Measurements from ENCODE around the gene ABLIM2. TPM values are rescaled to one million over a fixed set of nuclear protein-coding genes. Genes with fewer than 3 reads are reported as not detected.

Gene ABLIM2
- total and polyA plus RNA-seq, 2 donors (not counting 1 experiment from before 2014, with no cell fraction given) = 3.3 to 79.0 TPM

DNA sequence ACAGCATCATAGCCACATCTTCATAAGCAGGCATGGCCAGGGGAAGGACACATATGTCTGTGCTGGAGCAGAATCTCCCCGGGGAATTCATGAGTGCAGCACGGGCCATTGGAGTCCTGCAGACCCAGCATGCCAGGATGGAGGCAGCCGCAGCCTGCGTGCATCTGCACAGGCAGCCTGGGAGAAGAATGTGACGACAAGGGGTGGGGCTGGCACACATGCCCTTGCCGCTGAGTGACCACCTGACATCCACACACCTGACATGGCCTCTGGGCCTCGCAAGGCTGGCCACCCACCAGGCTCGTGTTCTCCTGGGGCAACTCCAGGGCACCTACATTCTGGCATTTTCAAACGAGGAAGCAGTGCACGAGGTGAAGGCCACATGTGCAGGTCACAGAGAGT lies 152.8 kb downstream of the ABLIM2 start:
- no peaks in the 10 kb centered on the region for H3K36me3 ChIP-seq (replicated peaks in 1 of 2; ENCODE audit: control extremely low read depth in 1 of 2, control insufficient read depth in 1 of 2, extremely low read depth in 1 of 2, insufficient read depth in 2 of 2, low read length in 1 of 2)
- CTCF ChIA-PET = no interaction called here
- H3K4me3 Mint-ChIP-seq = no peak overlapping the region
- H3K4me1 Mint-ChIP-seq = no peaks in the 10 kb centered on the region
- POLR2A ChIA-PET = no interaction called here
- 69% methylated on average over 10 of the region's 10 CpGs for WGBS (ENCODE audit: insufficient coverage)
- no peak overlapping the region for H3K4me2 ChIP-seq (replicated peaks; ENCODE audit: low read depth, low read length, poor library complexity, severe bottlenecking)
- H3K9me3 Mint-ChIP-seq (ENCODE audit: insufficient read depth) = no peaks in the 10 kb centered on the region
- TF ChIP-seq, protein P1, sequence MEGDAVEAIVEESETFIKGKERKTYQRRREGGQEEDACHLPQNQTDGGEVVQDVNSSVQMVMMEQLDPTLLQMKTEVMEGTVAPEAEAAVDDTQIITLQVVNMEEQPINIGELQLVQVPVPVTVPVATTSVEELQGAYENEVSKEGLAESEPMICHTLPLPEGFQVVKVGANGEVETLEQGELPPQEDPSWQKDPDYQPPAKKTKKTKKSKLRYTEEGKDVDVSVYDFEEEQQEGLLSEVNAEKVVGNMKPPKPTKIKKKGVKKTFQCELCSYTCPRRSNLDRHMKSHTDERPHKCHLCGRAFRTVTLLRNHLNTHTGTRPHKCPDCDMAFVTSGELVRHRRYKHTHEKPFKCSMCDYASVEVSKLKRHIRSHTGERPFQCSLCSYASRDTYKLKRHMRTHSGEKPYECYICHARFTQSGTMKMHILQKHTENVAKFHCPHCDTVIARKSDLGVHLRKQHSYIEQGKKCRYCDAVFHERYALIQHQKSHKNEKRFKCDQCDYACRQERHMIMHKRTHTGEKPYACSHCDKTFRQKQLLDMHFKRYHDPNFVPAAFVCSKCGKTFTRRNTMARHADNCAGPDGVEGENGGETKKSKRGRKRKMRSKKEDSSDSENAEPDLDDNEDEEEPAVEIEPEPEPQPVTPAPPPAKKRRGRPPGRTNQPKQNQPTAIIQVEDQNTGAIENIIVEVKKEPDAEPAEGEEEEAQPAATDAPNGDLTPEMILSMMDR (IDR thresholded peaks at IDR 0.05) = no peak
- TF ChIP-seq EZH2 (IDR thresholded peaks at IDR 0.05; ENCODE audit: borderline replicate concordance, insufficient read depth, low read depth, low read length, poor library complexity, severe bottlenecking) = no peak
- no peak overlapping the region for H3K27ac ChIP-seq (ENCODE audit: low read length in 2 of 2)
- no peak overlapping the region for H3K27ac Mint-ChIP-seq
- DNase-seq = no peak
- no peaks in the 10 kb centered on the region for H3K79me2 ChIP-seq (ENCODE audit: control insufficient read depth, insufficient read depth, low read length)
- no peak overlapping the region for H3K9ac ChIP-seq (ENCODE audit: low read length)
- H4K20me1 ChIP-seq (ENCODE audit: control insufficient read depth, insufficient read depth, low read length, poor library complexity, severe bottlenecking) = no peaks in the 10 kb centered on the region
- no peak overlapping the region for H2AFZ ChIP-seq (ENCODE audit: insufficient read depth, low read depth, low read length, poor library complexity, severe bottlenecking)
- no peak overlapping the region for H3K4me3 ChIP-seq (ENCODE audit: control extremely low read depth in 1 of 5, extremely low read depth in 1 of 5, insufficient read depth in 1 of 5, low read depth in 2 of 5, low read length in 4 of 5)
- peaks cover 3% of the 10 kb centered on the region for H3K27me3 Mint-ChIP-seq
- H3K9me3 ChIP-seq (ENCODE audit: control extremely low read depth in 1 of 3, control insufficient read depth in 2 of 3, insufficient read depth in 1 of 3, low read length in 2 of 3) = no peaks in the 10 kb centered on the region
- no peaks in the 10 kb centered on the region for H3K4me1 ChIP-seq (ENCODE audit: control insufficient read depth in 2 of 2, insufficient read depth in 2 of 2, low read length in 2 of 2)
- no peak for ATAC-seq (ENCODE audit: low read depth)
- H3K27me3 ChIP-seq (replicated peaks in 1 of 4; ENCODE audit: control extremely low read depth in 1 of 4, control insufficient read depth in 3 of 4, insufficient read depth in 4 of 4, low read length in 3 of 4) = no peaks in the 10 kb centered on the region
- intact Hi-C loops (cut with micrococcal nuclease) = no loop called here

DNA sequence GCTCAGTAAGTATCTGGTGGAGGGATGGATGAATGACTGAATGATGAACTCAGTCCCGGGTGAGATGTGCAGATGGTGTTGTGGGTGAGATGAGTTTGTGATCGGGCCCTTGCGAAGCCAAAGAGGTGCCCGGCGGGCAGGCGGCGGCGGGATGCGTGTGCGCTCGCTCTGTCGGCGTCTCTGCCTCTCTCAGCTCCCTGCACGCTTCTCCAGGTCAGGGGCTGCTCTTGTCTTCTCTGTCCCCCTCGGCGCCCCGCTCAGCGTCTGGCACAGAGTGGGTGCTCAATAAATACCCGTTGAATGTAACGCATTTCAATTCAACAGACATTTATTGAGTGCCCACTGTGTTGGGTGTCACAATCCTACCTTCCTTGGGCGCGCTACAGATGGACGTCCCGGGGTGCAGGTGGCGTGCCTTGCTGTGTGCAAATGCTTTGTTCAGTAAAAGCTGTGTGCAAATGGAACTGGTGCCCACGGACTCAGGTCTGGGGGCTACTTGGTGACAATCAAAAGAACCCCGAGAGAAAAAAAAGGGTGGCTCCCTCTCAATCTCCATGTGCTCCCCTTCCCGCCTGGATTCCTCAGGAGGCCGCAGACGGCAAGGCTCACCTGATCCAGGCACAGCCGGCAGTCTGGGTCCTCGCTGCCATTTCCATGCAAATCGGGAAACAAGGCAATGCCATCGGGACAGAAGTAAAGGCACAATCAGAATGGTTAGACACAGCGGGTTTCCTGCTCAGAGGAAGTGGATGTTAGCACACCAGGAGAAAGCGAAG lies 153.4 kb downstream of the ABLIM2 start:
- H3K9me3 Mint-ChIP-seq (ENCODE audit: insufficient read depth) = no peaks in the 10 kb centered on the region
- Histone ChIP-seq H2AFZ (ENCODE audit: insufficient read depth, low read depth, low read length, poor library complexity, severe bottlenecking) (no peak overlapping the region), H3K27ac (ENCODE audit: low read length in 2 of 2) (no peak overlapping the region), H3K27me3 (replicated peaks in 1 of 4; ENCODE audit: control extremely low read depth in 1 of 4, control insufficient read depth in 3 of 4, insufficient read depth in 4 of 4, low read length in 3 of 4) (no peaks in the 10 kb centered on the region), H3K9me3 (ENCODE audit: control extremely low read depth in 1 of 3, control insufficient read depth in 2 of 3, insufficient read depth in 1 of 3, low read length in 2 of 3) (no peaks in the 10 kb centered on the region), H3K4me3 (ENCODE audit: control extremely low read depth in 1 of 5, extremely low read depth in 1 of 5, insufficient read depth in 1 of 5, low read depth in 2 of 5, low read length in 4 of 5) (no peak overlapping the region), H3K79me2 (ENCODE audit: control insufficient read depth, insufficient read depth, low read length) (no peaks in the 10 kb centered on the region), H3K9ac (ENCODE audit: low read length) (no peak overlapping the region), H4K20me1 (ENCODE audit: control insufficient read depth, insufficient read depth, low read length, poor library complexity, severe bottlenecking) (no peaks in the 10 kb centered on the region), H3K4me1 (ENCODE audit: control insufficient read depth in 2 of 2, insufficient read depth in 2 of 2, low read length in 2 of 2) (no peaks in the 10 kb centered on the region), H3K4me2 (replicated peaks; ENCODE audit: low read depth, low read length, poor library complexity, severe bottlenecking) (no peak overlapping the region), H3K36me3 (replicated peaks in 1 of 2; ENCODE audit: control extremely low read depth in 1 of 2, control insufficient read depth in 1 of 2, extremely low read depth in 1 of 2, insufficient read depth in 2 of 2, low read length in 1 of 2) (no peaks in the 10 kb centered on the region)
- H3K4me3 Mint-ChIP-seq = no peak overlapping the region
- 90% methylated on average over 33 of the region's 36 CpGs for WGBS (ENCODE audit: insufficient coverage)
- DNase-seq (no peak), ATAC-seq (ENCODE audit: low read depth) (no peak)
- no peaks in the 10 kb centered on the region for H3K4me1 Mint-ChIP-seq
- intact Hi-C loops (cut with micrococcal nuclease) = no loop called here
- TF ChIP-seq, protein P1 (IDR thresholded peaks at IDR 0.05) = no peak
- H3K27ac Mint-ChIP-seq = no peak overlapping the region
- ChIA-PET CTCF (no interaction called here), POLR2A (no interaction called here)
- peaks cover 3% of the 10 kb centered on the region for H3K27me3 Mint-ChIP-seq
